ENCODE results near the gene LDLRAD3.

GRCh38 chr11:36147491-36147890, 203.6 kb downstream of the LDLRAD3 start:
- TF ChIP-seq CTCF (IDR thresholded peaks at IDR 0.05) (no peak), POLR2A (IDR thresholded peaks at IDR 0.05) (no peak), POLR2AphosphoS5 (IDR thresholded peaks at IDR 0.05) (no peak)

Measured in prostate gland (tissue), 2 donors.